Chondrocyte (in vitro differentiated cells): Measurements from ENCODE around the gene PLXDC2. TPM values are rescaled to one million over a fixed set of nuclear protein-coding genes. Genes with fewer than 3 reads are reported as not detected.

ENCODE experiments used
- DNase-seq: peaks from one replicate; pipeline ENCODE4 v3.0.0; 2021; ENCODE audit warnings: mixed read lengths, low spot score
- H3K27ac Mint-ChIP-seq: one replicate; pipeline ENCODE4 v1.8.0; 2021; ENCODE audit warnings: mild to moderate bottlenecking, moderate library complexity, mixed read lengths; ENCODE audit not compliant: unreplicated experiment
- H3K27me3 Mint-ChIP-seq: 2 replicates; pipeline ENCODE4 v1.8.0; 2021; ENCODE audit warnings: low read depth, mixed read lengths
- H3K36me3 Mint-ChIP-seq: 2 replicates; pipeline ENCODE4 v1.8.0; 2021; ENCODE audit warnings: low read depth, mixed read lengths
- H3K4me1 Mint-ChIP-seq: 2 replicates; pipeline ENCODE4 v1.8.0; 2021; ENCODE audit warnings: low read depth, mild to moderate bottlenecking, mixed read lengths
- H3K4me3 Mint-ChIP-seq: one replicate; pipeline ENCODE4 v1.8.0; 2021; ENCODE audit warnings: mild to moderate bottlenecking, moderate library complexity, mixed read lengths; ENCODE audit not compliant: unreplicated experiment
- H3K9me3 Mint-ChIP-seq: 2 replicates; pipeline ENCODE4 v1.8.0; 2021; ENCODE audit warnings: low read depth, mixed read lengths
- total RNA-seq: library from RNA; stranded (reverse); gene quantifications from 3 replicates; pipeline ENCODE4 v1.2.1, GENCODE V29; 2021
- TF ChIP-seq, protein P1 (sequence below): fragments of 200-600 bp; sonication (generic); IDR thresholded peaks from 2 replicates; pipeline ENCODE4 v1.5.0; 2021; ENCODE audit warnings: antibody characterized with exemption, mild to moderate bottlenecking, moderate library complexity

PLXDC2 gene
- total RNA-seq, 1 donor from 2014 or later: 88.5 TPM

DNA sequence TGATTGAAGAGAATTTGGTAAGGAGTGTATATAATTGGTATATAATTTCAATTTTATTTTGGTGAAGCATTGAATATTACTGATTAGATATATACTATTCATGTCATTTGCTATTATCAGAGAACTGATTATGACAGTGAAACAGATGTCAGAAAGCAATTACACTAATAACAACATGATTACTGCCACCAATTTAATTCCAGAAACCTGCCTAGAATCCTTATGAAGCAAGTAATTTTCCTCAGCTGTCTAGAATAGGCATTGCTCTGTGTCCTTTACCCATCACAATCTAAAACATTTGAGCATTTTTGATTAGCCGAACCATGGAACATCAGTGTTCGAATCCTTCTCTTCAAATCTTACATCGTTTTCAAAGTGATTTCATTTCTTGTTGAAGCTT, 24.5 kb downstream of the PLXDC2 start:
- no peaks in the 10 kb centered on the region for H3K9me3 Mint-ChIP-seq
- TF ChIP-seq, protein P1, sequence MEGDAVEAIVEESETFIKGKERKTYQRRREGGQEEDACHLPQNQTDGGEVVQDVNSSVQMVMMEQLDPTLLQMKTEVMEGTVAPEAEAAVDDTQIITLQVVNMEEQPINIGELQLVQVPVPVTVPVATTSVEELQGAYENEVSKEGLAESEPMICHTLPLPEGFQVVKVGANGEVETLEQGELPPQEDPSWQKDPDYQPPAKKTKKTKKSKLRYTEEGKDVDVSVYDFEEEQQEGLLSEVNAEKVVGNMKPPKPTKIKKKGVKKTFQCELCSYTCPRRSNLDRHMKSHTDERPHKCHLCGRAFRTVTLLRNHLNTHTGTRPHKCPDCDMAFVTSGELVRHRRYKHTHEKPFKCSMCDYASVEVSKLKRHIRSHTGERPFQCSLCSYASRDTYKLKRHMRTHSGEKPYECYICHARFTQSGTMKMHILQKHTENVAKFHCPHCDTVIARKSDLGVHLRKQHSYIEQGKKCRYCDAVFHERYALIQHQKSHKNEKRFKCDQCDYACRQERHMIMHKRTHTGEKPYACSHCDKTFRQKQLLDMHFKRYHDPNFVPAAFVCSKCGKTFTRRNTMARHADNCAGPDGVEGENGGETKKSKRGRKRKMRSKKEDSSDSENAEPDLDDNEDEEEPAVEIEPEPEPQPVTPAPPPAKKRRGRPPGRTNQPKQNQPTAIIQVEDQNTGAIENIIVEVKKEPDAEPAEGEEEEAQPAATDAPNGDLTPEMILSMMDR: no peak
- peak overlapping the region; percentile 19 for H3K27ac Mint-ChIP-seq
- peaks cover 50% of the 10 kb centered on the region for H3K4me1 Mint-ChIP-seq
- no peaks in the 10 kb centered on the region for H3K36me3 Mint-ChIP-seq
- H3K27me3 Mint-ChIP-seq: no peaks in the 10 kb centered on the region
- H3K4me3 Mint-ChIP-seq: no peak overlapping the region
- no peak for DNase-seq

DNA sequence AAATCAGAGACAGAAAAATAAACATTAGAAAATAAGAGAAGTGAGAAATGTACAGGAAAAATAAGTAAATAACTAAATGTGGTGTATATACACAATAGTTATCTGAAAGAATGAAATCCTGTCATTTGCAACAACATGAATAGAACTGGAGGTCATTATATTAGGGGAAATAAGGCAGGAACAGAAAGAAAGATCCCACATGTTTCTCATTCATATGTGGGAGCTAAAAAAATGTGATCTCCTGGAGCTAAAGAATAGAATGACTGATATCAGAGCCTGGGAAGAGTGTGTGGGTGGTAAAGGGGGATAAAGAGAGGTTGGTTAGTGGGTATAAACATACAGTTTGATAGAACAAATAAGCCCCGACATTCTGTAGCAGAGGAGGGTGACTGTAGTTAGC, 27.3 kb downstream of the PLXDC2 start:
- Mint-ChIP-seq H3K9me3 (no peaks in the 10 kb centered on the region), H3K36me3 (no peaks in the 10 kb centered on the region), H3K4me1 (peaks cover 76% of the 10 kb centered on the region), H3K4me3 (peak overlapping the region; percentile 11), H3K27me3 (no peaks in the 10 kb centered on the region), H3K27ac (peak overlapping the region; percentile 32)
- no peak for DNase-seq
- TF ChIP-seq, protein P1: no peak

DNA sequence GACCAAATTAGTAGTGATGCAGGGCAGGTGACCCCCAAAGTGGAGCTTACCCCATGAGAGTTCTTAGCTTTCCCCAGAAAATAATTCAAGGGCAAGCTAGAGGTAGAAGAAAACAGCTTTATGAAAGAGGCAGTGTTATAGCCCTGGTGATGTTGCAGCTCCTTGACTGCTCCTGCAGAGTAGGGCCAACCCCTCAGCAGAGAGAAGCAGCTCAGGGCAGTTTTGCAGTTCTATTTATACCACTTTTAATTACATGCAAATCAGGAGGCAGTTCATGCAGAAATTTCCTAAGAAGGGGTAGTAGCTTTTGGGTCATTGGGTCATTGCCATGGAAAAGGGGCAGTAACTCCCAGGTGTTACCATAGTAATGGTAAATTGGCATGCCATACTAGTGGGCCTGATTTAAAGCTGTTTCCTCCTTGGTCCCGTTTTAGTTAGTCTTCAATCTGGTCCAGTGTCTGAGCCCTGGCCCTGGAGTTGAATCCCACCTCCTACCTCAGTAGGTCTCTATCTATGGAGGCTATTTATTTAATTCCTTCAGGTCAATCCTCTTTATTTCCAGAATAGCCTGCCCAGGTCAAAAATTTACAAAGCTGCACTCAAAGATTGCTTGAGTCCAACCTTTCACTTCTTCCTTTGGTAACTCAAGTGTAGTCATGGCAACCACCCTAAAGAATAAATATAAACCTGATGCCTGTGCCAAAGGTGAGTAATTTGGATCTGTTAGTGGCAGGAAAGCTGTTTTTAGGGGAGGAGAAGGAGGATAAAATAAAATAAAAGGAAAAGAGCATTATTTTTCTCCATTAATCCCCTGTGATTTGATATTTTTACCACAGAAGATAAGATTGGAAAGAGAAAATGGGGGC, 29.5 kb downstream of the PLXDC2 start:
- peaks cover 73% of the 10 kb centered on the region for H3K4me1 Mint-ChIP-seq
- TF ChIP-seq, protein P1: no peak
- H3K27ac Mint-ChIP-seq: no peak overlapping the region
- no peaks in the 10 kb centered on the region for H3K9me3 Mint-ChIP-seq
- H3K36me3 Mint-ChIP-seq: no peaks in the 10 kb centered on the region
- no peaks in the 10 kb centered on the region for H3K27me3 Mint-ChIP-seq
- no peak overlapping the region for H3K4me3 Mint-ChIP-seq
- no peak for DNase-seq

DNA sequence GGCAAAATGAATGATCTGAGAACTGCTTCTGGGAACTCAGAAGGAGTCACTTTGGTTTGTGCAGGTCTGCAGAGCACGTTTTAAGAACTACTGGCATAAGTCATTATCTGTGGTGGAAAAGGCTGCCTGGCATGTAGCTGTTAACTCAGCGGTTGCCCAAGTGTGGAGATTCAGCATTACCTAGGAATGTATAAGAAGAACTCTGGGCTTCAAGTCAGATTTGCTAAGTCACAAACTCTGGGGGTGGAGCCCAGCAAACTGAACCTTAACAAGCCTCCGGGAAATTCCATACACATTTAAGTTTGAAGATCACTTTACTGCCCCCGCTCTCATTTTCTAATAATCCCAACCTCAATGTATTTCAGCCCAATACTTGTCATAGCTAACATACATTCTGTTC, 31.1 kb downstream of the PLXDC2 start:
- Mint-ChIP-seq H3K27ac (peak overlapping the region; percentile 68), H3K27me3 (no peaks in the 10 kb centered on the region), H3K4me1 (peaks cover 71% of the 10 kb centered on the region), H3K36me3 (no peaks in the 10 kb centered on the region), H3K9me3 (no peaks in the 10 kb centered on the region), H3K4me3 (no peak overlapping the region)
- DNase-seq: no peak
- TF ChIP-seq, protein P1: no peak

DNA sequence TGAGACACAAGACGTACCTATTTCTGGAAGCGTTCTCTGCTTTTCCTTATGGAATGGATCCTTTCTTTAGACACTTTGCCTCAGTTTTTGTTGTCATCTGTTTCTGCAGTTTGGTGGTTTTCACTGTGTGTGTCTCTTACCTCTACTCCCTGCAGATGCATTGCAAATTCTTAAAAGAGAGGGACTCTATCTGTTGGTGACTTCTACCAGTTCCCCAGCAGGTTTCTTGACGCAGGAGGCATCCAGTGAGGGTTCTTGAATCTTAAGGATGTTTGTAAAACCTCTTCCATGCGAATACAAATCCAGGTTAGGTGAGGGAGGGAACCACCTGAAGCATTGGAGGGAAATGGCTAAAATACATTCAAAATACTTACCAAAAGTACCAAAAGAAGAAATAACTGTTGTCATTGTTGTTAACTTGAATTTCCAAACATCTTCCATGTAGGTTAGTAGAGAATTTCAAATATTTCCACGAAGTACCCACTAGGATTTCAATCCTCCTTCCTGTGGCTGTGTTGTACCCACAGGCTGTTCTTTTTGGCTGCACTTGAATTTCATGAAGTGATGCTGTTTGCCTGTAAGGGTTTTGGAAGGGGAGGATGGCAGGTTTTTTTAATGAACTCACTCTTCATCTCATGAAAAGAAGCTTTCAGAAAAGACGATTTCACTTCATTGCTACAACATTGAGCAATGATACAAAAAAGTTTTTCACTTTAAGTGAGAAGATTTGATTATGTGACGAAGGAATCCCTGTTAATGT, 32.2 kb downstream of the PLXDC2 start:
- no peak for DNase-seq
- Mint-ChIP-seq H3K9me3 (no peaks in the 10 kb centered on the region), H3K27me3 (no peaks in the 10 kb centered on the region), H3K4me1 (peaks cover 63% of the 10 kb centered on the region), H3K4me3 (no peak overlapping the region), H3K27ac (peak overlapping the region; percentile 33), H3K36me3 (no peaks in the 10 kb centered on the region)
- TF ChIP-seq, protein P1: no peak
